ENCODE data around the gene CCDC39.
"Not testable (repeated sequence)": the region's sequence is repeated elsewhere in the genome, so short reads cannot be mapped to it uniquely, and the experiment has no call there.

CCDC39 gene

GRCh38 chr3:180624714-180625113 is 54.6 kb downstream of the CCDC39 start:
- DNase-seq (ENCODE audit: low read depth) = no peak

DNA sequence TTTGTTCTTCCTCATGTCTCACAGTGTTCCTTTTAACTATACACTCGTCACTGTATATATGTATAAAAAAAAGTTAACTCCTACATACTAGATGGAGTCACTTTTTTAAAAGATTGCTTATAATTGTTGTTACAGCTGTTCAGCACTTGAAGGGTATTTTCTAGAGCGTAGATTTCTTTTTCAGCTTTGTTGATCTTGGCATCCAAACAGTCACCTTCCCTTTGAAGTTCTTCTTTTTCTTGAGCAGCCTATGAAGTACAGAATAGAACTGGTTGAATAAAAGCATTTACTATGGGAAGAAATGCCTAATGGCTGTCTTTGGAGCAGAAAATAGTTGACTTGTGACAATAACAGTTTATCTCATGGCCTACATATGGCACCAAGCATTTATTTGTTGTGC is 59.6 kb downstream of the CCDC39 start:
- DNase-seq (ENCODE audit: low read depth) = no peak

GRCh38 chr3:180618563-180618962 is 60.7 kb downstream of the CCDC39 start:
- DNase-seq (ENCODE audit: low read depth) = not testable (repeated sequence)

DNA sequence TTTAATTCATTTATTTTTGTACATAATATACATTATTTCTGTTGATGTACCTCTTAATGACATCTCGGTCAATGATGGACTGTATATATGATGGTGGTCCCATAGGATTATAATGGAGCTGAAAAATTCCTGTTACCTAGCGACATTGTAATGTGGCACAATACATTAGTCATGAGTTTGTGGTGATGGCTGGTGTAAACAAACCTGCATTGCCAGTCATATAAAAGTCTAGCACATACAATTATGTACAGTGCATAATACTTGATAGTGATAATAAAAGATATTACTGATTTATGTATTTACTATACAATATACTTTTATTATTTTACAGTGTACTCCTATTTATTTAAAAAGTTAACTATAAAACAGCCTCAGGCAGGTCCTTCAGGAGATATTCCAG is 62.2 kb downstream of the CCDC39 start:
- no peak for DNase-seq (ENCODE audit: low read depth)

DNA sequence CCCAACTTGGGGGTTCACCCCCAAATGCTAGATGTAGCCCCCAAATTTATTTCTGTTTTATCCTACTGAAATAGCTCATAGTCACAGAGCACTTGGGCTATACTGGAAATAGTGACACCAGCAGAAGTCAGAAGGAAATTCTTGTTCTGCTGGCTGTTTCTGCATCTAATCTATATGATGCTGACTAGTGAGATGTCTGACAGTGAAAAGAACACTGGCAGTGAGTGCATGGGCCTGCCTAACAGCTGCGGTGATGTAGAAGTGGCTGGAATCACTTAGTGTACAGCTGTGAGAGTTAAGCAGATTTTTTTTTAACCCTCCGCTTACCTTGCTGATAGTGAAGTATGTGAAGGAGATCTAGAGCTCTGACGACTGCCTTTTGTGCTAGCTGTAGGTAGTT is 63.3 kb downstream of the CCDC39 start:
- no peak for DNase-seq (ENCODE audit: low read depth)

DNA sequence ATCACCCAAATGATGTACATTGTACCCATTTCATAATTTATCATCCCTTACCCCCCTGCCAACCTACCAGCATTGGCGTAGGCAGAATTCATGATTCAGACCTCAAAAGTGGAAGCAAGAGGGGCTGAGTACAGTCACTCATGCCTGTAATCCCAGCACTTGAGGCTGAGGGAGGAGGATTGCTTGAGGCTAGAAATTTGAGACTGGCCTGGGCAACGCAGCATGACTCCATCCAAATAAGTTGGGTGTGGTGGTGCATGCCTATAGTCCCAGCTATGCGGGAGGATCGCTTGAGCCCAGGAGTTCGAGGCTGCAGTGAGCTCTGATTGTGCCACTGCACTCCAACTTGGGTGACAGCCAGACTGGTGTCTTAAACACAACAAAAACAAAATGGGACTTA is 66.9 kb downstream of the CCDC39 start:
- DNase-seq (ENCODE audit: low read depth) = no peak

- DNase-seq (ENCODE audit: low read depth) = no peak
Observed at GRCh38 chr3:180611006-180611405, 68.3 kb downstream of the CCDC39 start.

GRCh38 chr3:180601688-180602666 is 77.3 kb downstream of the CCDC39 start, which contains the start of gene TTC14:
Gene TTC14 (plus strand): TSS chr3:180602163. CDS start chr3:180602262, 99 bp downstream.
- DNase-seq (ENCODE audit: low read depth) = peak; percentile 90

DNA sequence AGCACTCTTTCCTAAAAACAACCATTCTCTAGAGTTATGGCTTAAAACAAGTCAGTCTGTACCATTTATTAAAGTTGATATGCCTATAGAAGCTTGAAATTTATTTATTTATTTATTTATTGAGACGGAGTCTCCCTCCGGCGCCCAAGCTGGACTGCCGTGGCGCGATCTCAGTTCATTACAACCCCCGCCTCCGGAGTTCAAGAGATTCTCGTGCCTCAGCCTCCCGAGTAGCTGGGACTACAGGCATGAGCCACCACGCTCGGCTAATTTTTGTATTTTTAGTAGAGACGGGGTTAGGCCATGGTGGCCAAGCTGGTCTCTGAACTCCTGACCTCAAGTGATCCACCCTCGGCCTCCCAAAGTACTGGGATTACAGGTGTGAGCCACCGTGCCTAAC is 78.8 kb downstream of the CCDC39 start:
- no peak for DNase-seq (ENCODE audit: low read depth)

DNA sequence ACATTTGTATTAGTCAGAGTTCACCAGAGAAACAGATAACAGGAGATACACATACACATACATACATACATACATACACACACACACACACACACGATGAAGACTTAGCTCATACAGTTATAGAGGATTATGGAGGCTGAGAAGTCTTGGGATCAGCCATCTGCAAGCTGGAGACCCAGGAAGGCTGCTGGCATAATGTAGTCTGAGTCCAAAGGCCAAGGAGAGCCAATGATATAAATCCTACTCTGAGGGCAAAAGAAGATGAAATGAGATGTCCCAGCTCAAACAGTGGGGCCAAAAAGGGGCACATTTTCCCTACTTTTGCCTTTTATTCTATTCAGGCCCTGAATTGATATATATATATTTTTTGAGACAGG is 83.7 kb downstream of the CCDC39 start:
- no peak for DNase-seq (ENCODE audit: low read depth)

DNA sequence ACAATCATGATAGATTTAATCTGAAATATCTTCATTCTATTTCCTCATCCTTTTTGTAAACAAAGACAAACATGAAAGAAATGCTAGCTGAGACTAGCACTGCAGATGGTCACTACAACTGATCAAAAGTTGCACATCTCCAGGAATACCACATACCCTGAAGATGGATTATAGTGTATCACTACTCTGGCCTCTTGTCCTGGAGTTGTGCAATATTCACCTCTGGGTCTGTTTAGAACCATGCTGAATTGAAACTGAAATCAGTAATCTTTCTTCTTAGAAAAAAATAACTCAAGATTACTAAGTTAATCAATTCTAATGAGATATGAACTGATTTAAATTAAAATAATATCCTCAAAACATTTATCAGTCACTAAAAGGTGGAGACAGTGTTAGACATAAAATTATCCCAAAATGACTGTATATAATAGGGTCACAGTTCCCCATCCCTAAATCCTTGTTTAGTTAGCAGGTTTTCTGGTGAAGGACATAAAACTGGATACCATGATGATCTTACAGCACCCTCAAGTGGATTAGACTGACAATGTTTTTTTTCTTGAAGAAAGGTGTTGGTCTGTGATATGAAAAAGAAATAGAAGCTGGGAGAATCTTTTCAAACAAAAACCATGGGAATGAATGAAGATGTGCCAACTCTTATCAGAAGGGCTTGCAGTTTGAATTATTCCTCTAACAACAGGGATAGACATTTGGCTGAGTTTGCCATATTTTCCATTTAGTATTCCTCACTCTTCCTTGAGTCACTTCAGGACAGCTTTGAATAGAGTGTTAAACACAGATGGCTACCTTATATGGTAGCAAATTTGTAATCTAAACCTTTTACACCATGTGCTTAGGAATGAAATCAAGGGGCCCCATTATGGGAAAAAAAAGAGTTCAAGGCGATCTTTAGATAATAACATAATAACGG is 84.4 kb downstream of the CCDC39 start:
- no peak for DNase-seq (ENCODE audit: low read depth)

DNA sequence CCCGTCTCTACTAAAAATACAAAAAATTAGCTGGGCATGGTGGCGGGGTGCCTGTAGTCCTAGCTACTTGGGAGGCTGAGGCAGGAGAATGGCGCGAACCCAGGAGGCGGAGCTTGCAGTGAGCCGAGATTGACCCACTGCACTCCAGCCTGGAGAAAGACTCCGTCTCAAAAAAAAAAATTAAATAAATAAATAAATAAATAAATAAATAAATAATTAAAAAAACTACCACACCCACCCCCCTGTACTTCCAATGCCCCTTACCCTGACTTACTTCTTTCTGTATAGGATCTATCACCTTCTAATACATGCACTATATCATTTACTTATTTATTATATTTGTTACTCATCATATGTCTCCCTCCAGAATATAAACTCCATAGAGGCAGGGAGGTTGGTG is 85.7 kb downstream of the CCDC39 start:
- DNase-seq (ENCODE audit: low read depth) = not testable (repeated sequence)

GRCh38 chr3:180590396-180590795 is 88.9 kb downstream of the CCDC39 start:
- DNase-seq (ENCODE audit: low read depth) = no peak

DNA sequence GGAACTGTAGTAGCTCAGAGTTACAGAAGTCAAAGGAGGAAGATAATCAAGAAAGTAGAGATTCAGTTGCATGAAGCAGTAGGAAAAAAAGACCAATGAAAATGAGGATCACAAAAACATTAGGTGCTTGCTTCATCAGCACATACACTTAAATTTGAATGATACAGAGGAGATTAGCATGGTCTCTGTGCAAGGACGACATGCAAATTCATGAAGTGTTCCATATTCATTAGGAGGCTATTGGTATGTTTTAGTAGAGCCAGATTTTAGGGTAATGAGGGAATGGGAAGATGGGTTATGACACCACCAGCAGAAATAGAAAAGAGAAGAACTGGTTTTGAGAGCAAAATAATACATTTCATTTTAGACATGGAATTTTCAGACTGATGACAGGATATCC is 98.4 kb downstream of the CCDC39 start:
- DNase-seq (ENCODE audit: low read depth) = no peak

- DNase-seq (ENCODE audit: low read depth) = no peak
Observed at GRCh38 chr3:180575571-180575970, 103.7 kb downstream of the CCDC39 start.

DNA sequence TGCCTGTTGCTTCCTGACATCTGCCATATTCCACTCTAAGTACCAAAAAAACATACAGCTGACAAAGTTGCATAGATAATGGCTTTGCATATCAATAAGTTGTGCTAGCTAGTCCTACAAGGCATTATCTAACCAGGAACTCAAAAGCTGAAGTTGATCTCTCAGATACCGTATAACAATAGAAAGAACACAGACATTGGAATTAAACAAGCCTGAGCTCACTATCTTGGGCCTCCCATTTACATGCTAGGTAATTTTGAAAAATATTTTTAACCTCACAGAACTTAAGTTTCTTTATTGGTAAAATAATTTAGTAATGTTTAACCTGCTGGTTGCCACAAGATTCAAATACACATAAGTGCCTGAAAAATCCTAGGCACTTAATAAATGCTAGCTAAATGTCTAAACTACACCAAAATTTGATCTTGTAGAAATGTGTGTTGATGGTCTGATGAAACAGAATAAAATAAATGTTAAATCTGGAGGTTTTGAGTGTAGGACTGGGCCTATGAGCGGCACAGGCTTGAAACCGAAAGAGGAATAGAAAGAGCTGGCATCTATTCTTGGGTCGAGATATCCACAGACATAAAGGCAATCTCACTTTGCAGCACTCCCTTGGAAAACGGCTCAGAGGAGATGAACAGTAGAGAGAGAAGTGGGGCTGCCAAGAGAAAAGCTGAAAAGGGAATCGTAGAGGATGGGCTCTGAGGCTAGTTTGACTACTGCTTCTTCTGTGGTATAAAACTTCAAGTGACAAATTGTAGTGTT is 107.3 kb downstream of the CCDC39 start:
- DNase-seq (ENCODE audit: low read depth) = no peak

GRCh38 chr3:180570238-180570637 is 109.1 kb downstream of the CCDC39 start:
- DNase-seq (ENCODE audit: low read depth) = no peak

DNA sequence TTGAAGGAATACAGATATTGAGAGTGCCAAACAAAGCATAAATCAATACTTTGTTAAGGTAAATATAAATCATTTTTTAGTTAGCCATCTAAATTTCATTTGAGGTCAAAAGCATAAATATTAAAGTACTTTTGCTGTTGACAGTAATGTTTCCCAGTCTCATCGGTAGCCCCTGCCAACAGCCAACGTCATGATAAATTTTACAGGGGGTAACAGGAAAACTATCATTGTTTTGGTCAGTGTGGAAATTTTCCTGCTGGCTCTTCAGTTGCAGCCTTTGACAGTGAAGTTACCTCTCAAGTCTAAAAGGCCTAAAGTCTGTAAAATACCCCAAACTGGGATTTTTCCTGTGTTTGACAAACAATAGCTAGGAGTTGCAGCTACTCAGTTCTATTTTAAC is 114.6 kb downstream of the CCDC39 start:
- no peak for DNase-seq (ENCODE audit: low read depth)
